Measurements from ENCODE around the gene CHEK1.

GRCh38 chr11:125603207-125603606 is 21.8 kb upstream of the CHEK1 start:
- TF ChIP-seq, protein P1, sequence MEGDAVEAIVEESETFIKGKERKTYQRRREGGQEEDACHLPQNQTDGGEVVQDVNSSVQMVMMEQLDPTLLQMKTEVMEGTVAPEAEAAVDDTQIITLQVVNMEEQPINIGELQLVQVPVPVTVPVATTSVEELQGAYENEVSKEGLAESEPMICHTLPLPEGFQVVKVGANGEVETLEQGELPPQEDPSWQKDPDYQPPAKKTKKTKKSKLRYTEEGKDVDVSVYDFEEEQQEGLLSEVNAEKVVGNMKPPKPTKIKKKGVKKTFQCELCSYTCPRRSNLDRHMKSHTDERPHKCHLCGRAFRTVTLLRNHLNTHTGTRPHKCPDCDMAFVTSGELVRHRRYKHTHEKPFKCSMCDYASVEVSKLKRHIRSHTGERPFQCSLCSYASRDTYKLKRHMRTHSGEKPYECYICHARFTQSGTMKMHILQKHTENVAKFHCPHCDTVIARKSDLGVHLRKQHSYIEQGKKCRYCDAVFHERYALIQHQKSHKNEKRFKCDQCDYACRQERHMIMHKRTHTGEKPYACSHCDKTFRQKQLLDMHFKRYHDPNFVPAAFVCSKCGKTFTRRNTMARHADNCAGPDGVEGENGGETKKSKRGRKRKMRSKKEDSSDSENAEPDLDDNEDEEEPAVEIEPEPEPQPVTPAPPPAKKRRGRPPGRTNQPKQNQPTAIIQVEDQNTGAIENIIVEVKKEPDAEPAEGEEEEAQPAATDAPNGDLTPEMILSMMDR (IDR thresholded peaks at IDR 0.05 in 2 of 3, conservative IDR thresholded peaks at IDR 0.05 in 1 of 3; ENCODE audit: insufficient read depth in 2 of 3, low read depth in 1 of 3, low read length in 3 of 3): no peak
- TF ChIP-seq COPS2 (conservative IDR thresholded peaks at IDR 0.05) (no peak), ZNF41 (CRISPR knock-in tag; conservative IDR thresholded peaks at IDR 0.05) (no peak), EZH2 (IDR thresholded peaks at IDR 0.05; ENCODE audit: borderline replicate concordance, low read depth, low read length) (no peak), BCOR (IDR thresholded peaks at IDR 0.05) (no peak)
- TF ChIP-seq, protein P2, sequence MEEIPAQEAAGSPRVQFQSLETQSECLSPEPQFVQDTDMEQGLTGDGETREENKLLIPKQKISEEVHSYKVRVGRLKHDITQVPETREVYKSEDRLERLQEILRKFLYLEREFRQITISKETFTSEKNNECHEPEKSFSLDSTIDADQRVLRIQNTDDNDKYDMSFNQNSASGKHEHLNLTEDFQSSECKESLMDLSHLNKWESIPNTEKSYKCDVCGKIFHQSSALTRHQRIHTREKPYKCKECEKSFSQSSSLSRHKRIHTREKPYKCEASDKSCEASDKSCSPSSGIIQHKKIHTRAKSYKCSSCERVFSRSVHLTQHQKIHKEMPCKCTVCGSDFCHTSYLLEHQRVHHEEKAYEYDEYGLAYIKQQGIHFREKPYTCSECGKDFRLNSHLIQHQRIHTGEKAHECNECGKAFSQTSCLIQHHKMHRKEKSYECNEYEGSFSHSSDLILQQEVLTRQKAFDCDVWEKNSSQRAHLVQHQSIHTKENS (CRISPR knock-in tag; IDR thresholded peaks at IDR 0.05): no peak
